ENCODE results near the gene BEST4. TPM values are rescaled to one million over a fixed set of nuclear protein-coding genes. Genes with fewer than 3 reads are reported as not detected.
A peak's percentile ranks its signal among the peaks of the same experiment; 100 is the strongest.
"Not testable (repeated sequence)": the region's sequence is repeated elsewhere in the genome, so short reads cannot be mapped to it uniquely, and the experiment has no call there.

Gene BEST4
- total RNA-seq, 4 donors from 2014 or later = 0.32 TPM; not detected in 3

GRCh38 chr1:44828003-44828651, 40.2 kb upstream of the BEST4 start:
- H3K27me3 ChIP-seq = no peaks in the 10 kb centered on the region
- H3K27ac ChIP-seq = no peak overlapping the region
- DNase-seq (no peak), ATAC-seq (no peak)
- TF ChIP-seq POLR2A (IDR thresholded peaks at IDR 0.05) (no peak), CTCF (IDR thresholded peaks at IDR 0.05 in 4 of 5, conservative IDR thresholded peaks at IDR 0.05 in 1 of 5) (no peak)
- H3K36me3 ChIP-seq = no peaks in the 10 kb centered on the region
- H3K4me1 ChIP-seq = no peaks in the 10 kb centered on the region
- H3K4me3 ChIP-seq = no peak overlapping the region
- intact Hi-C loops (cut with DNase I; ENCODE audit: low total_unique reads) = no loop called here
- in situ Hi-C loops (cut with MboI; ENCODE audit: low sequenced_read_pairs in 4 of 4) = no loop called here
- H3K9me3 ChIP-seq = no peaks in the 10 kb centered on the region

- H3K4me1 ChIP-seq = no peaks in the 10 kb centered on the region
- H3K27ac ChIP-seq = no peak overlapping the region
- no peaks in the 10 kb centered on the region for H3K36me3 ChIP-seq
- no peak overlapping the region for H3K4me3 ChIP-seq
- in situ Hi-C loops (cut with MboI; ENCODE audit: low sequenced_read_pairs in 4 of 4) = no loop called here
- no peaks in the 10 kb centered on the region for H3K27me3 ChIP-seq
- H3K9me3 ChIP-seq = no peaks in the 10 kb centered on the region
- intact Hi-C loops (cut with DNase I; ENCODE audit: low total_unique reads) = no loop called here
- TF ChIP-seq CTCF (IDR thresholded peaks at IDR 0.05 in 4 of 5, conservative IDR thresholded peaks at IDR 0.05 in 1 of 5) = no peak
- TF ChIP-seq POLR2A (IDR thresholded peaks at IDR 0.05) = no peak
- ATAC-seq (no peak), DNase-seq (no peak)
Observed at GRCh38 chr1:44827197-44828002, 39.4 kb upstream of the BEST4 start.

GRCh38 chr1:44826375-44827196, 38.6 kb upstream of the BEST4 start:
- no peak for DNase-seq
- Histone ChIP-seq H3K4me3 (no peak overlapping the region), H3K36me3 (no peaks in the 10 kb centered on the region), H3K27me3 (no peaks in the 10 kb centered on the region), H3K9me3 (no peaks in the 10 kb centered on the region), H3K4me1 (no peaks in the 10 kb centered on the region), H3K27ac (no peak overlapping the region)
- ATAC-seq = peak; percentile 31 to 32
- TF ChIP-seq POLR2A (IDR thresholded peaks at IDR 0.05) (no peak), CTCF (IDR thresholded peaks at IDR 0.05 in 4 of 5, conservative IDR thresholded peaks at IDR 0.05 in 1 of 5) (no peak)
- in situ Hi-C loops (cut with MboI; ENCODE audit: low sequenced_read_pairs in 4 of 4) (no loop called here), intact Hi-C loops (cut with DNase I; ENCODE audit: low total_unique reads) (no loop called here)

- H3K4me1 ChIP-seq; ATAC-seq; in situ Hi-C loops (cut with MboI; ENCODE audit: low sequenced_read_pairs in 4 of 4); H3K27ac ChIP-seq; H3K4me3 ChIP-seq; H3K9me3 ChIP-seq; H3K27me3 ChIP-seq; H3K36me3 ChIP-seq; DNase-seq: not testable (repeated sequence)
- intact Hi-C loops (cut with DNase I; ENCODE audit: low total_unique reads) = loop anchor here (5.0 kb wide), 1 partner anchor 37 kb away; the partner anchor contains the start of gene BEST4
Observed at GRCh38 chr1:44824392-44824791, 36.4 kb upstream of the BEST4 start.
